SKM-1 (cell line): ENCODE results near the gene NBR1.
"Not testable (repeated sequence)": the region's sequence is repeated elsewhere in the genome, so short reads cannot be mapped to it uniquely, and the experiment has no call there.

Source experiments
- DNase-seq: peaks from one replicate; lab custom pipeline; 2025; ENCODE audit not compliant: unreplicated experiment; lab: John Stamatoyannopoulos, UW

The NBR1 gene

DNA sequence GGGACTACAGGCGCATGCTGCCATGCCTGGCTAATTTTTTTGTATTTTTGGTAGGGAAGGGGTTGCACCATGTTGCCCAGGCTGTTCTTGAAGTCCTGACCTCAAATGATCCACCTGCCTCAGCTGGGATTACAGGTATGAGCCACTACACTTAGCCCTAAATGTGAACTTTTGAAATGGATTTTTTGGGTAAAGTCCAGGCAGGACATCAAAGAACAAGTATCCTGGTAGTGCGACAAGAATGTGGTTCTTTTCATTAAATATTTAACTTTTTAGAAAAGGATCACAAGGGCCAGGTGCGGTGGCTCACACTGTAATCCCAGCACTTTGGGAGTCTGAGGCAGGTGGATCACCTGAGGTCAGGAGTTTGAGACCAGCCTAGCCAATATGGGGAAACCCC lies 15.3 kb upstream of the NBR1 start:
- no peak for DNase-seq

DNA sequence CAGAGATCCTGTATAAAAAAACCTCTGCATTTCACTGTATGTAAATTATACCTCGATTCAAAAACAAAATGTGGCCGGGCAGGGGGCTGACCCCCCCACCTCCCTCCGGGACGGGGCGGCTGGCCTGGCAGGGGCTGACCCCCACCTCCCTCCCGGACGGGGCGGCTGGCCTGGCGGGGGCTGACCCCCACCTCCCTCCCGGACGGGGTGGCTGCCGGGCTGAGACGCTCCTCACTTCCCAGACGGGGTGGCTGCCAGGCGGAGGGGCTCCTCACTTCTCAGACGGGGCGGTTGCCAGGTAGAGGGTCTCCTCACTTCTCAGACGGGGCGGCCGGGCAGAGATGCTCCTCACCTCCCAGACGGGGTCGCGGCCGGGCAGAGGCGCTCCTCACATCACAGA lies 11.8 kb upstream of the NBR1 start:
- not testable (repeated sequence) for DNase-seq

DNA sequence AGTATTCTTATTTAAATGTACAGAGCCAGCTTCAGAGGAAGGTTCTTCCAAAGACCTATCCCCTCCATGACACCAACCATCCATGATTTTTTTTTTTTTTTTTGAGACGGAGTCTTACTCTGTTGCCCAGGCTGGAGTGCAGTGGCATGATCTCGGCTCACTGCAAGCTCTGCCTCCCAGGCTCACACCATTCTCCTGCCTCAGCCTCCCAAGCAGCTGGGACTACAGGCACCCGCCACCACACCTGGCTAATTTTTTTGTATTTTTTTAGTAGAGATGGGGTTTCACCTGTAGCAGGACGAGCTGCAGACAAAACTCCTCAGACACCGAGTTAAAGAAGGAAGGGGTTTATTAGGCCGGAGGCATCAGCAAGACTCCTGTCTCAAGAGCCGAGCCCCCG lies 11.1 kb upstream of the NBR1 start:
- DNase-seq, result not testable (repeated sequence)

DNA sequence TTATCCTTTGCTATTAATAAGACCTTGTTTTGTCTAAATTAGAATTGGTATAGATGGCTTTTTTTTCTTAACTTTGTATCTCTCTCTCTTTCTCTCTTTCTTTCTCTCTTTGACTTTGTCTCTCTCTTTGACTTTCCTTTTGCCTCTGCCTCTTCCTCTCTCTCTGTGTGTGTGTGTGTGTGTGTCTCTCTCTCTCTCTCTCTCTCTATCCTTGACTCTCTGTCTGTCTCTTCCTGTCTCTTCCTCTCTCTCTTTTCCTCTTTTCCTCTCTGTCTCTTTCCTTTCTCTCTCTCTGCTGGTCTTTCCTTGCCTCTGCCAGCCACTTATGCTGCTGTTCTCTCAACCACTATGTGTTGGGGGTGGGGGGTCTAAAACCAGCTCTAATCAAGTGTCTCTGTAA lies 5.0 kb upstream of the NBR1 start:
- DNase-seq, result not testable (repeated sequence)

DNA sequence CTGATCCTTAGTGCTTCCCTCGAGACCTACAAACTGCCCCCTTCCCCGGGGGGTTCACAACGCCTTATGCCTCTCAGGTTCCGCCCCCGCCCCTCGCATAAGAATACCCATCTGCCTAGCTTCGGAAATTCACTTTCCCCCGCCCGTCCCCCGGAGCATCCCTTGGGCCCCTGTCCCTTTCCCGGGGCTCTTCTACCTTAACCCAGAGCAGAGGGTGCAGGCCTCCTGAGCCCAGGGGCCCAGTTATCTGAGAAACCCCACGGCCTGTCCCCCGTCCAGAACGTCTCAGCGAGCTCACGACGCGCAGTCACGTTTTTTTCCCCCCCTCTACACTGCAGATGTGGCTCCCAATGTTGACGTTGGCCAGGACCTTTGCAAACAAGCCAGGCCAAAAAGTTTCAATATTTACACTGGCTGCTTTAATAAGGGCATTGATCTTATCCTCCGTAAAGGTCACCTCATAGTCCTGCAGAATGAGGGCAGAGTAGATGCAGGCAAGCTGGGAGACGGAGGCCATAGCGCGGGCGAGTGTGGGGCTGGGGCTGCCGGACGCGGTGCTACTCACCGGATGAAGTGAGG lies 1.4 kb upstream of the NBR1 start:
- DNase-seq, result no peak

DNA sequence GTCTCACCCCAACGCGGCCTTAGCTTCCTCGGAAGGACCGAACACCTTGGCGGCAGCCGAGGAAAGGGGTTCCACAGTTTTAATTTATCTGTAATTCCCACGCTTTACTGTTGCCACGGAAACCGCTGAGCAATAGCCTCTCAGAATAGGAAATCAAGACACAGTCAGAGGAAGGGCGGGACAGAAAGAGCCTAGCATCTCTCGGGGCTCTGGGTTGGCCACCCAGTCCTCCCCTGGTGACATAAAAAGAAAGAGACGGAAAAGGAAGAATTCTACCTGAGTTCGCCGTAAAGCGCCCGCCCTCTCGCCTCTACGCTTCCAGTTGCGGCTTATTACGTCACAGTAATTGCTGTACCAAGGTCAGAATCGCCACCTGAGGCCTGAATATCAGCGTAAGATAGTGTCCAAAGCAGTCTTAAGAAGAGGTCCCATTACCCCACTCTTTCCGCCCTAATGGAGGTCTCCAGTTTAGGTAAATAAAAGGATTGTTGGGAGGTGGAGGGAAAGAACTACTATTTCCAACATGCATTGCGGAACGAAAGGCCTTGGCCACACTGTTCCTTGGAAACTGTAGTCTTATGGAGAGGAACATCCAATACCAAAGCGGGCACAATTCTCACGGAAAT lies 761 bp upstream of the NBR1 start:
- peak; percentile 96 for DNase-seq

DNA sequence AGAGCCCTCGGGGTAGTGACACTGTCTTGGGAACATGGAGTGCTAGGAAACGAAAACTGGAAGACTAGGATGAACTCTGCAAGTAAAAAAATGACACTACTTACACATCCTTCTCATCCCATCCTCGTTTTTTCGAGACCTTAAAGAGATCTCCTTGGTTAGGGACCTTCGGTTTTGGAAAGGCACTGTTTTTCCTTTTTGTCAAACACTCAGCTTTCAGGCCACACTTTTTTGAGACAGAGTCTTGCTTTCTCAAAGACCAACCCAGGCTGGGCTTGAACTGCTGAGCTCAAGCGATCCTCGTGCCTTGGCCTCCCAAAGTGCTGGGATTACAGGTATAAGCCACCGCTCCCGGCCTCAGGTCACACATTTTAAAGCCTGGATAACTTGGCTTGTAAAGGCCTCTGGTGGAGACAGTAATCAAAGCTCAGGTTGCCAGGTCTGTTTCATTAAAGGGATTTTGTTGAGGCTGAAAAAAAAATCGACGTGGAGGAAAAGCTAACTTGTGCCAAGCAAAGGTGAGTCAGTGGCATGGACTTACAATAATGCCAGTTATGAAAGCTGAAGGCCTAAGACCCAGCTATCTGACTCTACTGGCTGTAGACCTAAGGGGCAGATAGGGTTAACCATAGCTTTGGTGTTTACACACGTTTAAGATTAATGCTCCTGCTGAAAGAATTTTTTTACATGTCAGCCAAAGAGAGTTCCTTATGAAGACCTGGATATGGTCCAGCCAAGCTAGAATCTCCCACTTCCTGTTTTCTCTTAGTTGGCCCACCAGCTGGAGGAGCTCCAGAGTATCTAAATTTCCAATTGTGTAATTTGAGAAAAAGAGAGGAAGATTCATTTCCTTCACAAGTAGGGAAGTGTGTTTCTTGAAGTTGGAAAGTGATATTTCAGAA lies 823 bp downstream of the NBR1 start:
- peak; percentile 65 for DNase-seq

DNA sequence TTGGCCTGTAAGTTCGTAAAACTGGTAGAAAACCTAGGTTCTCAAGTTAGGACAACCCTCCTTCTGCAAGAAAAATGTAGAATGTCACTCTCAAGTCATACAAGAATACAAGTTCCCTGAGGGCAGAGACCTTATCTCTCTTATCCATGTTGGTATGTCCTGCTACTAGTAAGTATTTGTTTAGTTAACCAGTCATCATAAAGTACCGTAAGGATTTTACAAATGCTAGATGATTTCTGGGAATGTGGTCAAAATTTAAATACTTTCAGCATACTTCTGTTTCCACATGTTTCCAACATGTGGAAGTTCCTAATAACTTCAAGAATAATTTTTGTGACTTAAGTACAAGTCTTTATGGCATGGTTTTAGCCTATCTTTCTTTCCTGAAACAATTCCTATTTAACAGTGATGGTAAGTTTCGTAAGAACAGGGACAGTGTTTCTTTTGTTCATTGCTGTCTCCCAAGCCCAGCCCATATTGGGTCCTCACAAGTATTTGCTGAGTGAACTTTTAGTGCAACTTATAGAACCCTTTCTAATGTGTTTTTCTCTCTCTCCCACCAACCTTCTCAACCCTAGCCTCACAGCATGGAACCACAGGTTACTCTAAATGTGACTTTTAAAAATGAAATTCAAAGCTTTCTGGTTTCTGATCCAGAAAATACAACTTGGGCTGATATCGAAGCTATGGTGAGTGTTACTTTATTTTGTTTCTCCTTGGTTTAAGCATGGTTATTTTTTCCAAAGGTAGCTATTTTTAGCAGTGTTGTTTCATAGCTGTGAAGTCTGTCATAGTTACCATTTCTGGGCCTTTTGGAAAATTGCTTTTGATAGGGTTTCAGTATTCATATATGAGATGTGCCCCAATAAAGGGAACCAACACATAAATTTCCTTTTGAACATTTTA lies 4.5 kb downstream of the NBR1 start:
- no peak for DNase-seq

DNA sequence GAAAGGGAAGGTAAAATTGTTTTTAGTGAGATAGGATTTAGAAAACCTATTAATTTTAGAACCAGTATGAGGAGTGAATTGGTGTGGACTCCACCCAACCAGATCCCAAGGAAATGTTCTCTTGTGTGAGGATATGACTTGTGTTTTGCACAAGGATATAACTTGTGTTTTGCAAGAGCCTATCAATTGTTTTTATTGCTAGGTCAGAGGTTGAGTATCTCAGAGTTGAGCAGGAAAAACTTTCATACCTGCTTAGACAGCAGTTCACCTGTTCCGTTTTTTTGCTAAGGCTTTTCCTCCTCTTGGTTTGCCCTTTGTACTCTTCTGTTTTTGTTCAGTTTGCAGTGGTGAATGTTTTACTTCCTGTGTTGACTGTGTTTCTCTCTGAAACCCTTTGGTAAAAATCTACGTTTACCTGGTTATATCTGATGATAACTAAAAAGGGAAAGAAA lies 5.1 kb downstream of the NBR1 start:
- no peak for DNase-seq

DNA sequence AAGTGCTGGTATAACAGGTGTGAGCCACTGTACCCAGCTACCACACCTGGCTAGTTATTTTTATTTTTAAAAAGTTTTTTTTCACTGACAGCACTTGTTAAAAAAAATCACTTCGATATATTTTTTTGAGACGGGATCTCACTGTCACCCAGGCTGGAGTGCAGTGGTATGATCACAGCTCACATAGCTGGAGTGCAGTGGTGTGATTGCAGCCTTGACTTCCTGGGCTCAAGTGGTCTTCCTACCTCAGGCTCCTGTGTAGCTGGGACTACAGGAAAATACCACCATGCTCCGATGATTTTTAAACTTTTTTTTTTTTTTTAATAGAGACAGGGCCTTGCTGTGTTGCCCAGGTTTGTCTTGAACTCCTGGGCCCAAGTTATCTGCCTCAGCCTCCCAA lies 12.9 kb downstream of the NBR1 start:
- DNase-seq, result no peak

DNA sequence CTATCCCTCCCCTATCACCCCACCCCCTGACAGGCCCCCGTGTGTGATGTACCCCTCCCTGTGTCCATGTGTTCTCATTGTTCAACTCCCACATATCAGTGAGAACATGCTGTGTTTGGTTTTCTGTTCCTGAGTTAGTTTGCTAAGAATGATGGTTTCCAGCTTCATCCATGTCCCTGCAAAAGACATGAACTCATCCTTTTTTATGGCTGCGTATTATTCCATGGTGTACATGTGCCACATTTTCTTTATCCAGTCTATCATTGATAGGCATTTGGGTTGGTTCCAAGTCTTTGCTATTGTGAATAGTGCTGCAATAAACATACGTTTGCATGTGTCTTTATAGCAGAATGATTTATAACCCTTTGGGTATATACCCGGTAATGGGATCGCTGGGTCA lies 15.6 kb downstream of the NBR1 start:
- not testable (repeated sequence) for DNase-seq

DNA sequence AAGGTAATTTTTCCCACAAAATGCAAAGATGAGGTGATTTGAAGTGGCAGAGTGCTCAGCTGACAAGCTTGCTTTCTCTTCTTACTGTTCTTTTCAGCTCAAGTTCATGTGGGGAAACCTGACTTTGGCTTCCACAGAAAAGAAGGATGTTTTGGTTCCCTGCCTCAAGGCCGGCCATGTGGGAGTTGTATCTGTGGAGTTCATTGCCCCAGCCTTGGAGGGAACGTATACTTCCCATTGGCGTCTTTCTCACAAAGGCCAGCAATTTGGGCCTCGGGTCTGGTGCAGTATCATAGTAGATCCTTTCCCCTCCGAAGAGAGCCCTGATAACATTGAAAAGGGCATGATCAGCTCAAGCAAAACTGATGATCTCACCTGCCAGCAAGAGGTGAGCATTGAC lies 22.2 kb downstream of the NBR1 start:
- no peak for DNase-seq

DNA sequence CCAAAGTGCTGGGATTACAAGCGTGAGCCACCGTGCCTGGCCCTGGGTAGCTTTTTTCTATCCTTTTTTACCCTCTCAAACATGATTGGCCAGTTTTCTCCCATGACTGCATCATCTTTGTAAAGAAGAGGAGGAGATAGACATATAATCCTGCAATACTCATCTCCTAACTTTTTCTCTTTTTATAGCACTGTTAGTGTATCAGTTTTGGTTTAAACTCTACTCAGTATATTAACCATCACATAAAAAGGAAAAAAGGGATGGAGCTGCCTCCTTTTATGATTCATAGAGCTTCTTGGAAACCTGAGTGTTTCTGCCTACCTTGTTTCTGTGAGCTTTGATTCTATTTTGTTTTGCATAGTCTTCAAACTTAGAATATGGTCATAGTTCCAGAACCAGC lies 28.6 kb downstream of the NBR1 start:
- DNase-seq, result no peak

DNA sequence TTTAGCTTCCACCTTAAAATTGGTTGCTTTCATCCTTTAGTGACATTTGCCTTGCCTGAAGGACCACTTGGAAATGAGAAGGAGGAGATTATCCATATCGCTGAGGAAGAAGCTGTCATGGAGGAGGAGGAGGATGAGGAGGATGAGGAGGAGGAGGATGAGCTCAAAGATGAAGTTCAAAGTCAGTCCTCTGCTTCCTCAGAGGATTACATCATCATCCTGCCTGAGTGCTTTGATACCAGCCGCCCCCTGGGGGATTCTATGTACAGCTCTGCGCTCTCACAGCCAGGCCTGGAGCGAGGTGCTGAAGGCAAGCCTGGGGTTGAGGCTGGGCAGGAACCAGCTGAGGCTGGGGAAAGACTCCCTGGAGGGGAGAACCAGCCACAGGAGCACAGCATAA lies 29.1 kb downstream of the NBR1 start:
- DNase-seq, result no peak

DNA sequence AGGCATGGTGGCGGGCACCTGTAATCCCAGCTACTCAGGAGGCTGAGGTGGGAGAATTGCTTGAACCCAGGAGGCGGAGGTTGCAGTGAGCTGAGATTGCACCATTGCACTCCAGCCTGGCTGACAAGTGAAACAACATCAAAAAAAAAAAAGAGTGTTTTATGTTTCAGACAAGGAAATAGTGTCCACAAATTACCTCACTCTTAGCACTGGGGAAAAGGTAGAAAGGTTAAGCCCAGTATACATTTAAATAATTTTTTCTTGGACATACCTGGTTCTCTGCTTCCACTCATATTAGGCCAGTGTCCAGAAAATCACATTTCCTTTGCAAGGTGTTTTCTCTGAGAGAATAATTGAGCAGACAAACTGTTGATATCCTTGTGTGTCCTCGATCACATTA lies 32.0 kb downstream of the NBR1 start:
- DNase-seq, result not testable (repeated sequence)

DNA sequence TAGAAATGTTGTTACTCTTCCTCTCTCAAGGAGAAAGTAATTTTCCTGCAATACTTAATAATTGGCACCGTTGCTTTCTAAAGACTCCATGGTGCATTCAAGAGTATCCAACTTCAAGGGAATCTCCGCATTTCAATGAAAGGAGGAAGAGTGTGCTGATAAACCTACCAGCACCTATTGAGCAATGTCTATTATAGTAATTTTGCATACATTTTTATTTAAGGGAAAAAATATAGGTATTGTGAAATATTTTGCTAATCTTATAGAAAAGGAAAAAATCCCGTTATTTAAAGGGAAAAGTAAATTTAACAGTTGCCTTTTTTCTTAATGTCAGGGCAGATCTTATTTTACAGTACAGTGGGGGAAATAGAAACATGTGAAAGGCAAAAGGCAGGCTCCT lies 39.6 kb downstream of the NBR1 start:
- DNase-seq, result no peak

DNA sequence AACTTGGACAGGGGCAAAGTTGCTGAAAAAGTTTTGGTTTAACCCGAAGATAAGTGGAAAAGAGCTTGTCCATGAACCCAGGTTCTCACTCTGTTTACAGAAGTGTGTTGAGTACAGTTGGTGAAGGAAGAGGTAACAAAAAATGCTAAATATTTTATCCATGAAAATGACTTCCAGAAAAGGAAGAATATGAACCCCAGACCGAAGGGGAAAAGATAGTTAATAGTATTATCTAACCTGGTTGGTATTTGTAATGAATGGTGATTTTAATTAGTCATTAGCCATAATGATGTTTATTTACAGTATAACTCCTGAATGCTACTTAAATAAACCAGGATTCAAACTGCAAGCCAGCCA lies 40.1 kb downstream of the NBR1 start:
- no peak for DNase-seq

DNA sequence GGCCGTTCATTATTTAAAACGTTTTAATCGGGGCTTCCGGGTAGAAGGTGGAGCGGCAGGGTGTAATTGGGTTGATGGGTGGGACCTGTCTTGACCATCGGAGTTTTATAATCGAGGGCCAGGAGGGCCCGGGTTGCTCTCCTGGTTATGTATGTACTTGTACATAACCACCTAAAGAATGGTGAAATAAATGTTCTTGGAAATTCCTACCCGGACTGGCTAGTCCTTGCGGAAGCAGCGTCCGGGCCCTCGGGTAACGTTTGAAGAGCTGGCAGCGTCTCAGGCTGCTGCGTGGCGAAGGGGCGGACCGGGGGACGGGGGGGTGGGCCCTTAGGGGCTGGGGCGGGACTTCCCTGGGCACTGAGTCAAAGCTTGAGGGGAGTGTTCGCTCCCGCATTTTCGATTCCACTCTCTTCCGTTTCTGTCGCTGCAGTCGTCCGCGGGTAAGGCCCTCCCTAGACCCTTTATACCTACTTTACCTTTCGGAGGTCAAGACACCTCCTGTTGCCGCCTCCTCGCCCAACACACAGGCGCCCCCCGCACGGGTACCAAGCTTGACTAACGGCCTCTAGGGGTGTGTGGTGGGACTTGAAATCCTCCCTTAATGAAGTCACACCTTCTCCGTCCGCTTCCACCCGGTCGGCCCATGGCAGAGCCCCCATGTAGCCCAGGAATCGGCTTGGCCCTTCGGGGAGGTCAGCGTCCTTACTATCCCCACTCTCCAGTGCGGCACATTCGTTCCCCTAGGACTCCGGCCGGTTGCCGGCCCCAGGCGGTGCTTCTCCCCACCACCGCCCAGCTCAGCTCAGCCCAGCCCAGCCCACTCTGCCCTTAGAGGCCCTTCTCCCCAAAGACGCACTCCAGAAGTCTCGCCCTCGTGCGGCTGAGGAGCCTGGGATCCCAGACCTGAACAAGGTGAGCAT lies 40.7 kb downstream of the NBR1 start, which contains the start of gene TMEM106A:
Gene TMEM106A, plus strand, starts transcription at position 396 of the 923 bp plus-strand sequence. CDS start 1,167 bp downstream, outside the sequence.
- no peak for DNase-seq

DNA sequence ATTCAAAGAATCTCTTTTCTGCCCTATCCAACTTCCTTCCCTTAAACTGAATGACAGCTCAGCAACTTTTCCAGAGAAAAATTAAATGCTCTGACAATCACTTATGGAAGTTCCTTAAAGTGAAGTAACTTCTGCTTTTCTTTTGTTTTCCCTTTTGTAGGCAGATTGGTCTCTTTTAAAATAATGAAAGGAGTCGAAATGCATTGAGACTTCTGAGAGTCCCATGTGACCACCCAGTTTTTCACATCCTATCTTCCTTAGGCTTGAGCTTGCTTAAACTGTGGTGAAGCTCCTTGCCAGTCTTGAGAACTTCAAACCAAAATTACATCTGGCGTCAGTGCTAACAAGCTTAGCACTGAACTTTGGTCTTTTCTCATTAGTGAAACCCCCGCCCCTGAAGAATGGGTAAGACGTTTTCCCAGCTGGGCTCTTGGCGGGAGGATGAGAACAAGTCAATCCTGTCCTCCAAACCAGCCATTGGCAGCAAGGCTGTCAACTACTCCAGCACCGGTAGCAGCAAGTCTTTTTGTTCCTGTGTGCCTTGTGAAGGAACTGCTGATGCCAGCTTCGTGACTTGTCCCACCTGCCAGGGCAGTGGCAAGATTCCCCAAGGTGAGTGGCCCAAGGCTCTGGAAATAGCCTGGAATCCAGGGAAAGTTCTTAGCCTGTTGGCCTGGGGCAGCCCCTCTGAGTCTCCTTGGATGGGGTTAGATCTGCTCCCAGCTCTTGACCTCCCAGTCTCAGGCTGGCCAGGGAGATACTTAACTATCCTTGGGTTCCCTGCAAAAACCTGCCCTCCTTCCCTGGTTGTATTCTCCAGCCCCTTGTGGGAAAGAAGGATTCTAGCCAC lies 41.9 kb downstream of the NBR1 start:
- no peak for DNase-seq
